ENCODE results near the gene PAX6.

The PAX6 gene

DNA sequence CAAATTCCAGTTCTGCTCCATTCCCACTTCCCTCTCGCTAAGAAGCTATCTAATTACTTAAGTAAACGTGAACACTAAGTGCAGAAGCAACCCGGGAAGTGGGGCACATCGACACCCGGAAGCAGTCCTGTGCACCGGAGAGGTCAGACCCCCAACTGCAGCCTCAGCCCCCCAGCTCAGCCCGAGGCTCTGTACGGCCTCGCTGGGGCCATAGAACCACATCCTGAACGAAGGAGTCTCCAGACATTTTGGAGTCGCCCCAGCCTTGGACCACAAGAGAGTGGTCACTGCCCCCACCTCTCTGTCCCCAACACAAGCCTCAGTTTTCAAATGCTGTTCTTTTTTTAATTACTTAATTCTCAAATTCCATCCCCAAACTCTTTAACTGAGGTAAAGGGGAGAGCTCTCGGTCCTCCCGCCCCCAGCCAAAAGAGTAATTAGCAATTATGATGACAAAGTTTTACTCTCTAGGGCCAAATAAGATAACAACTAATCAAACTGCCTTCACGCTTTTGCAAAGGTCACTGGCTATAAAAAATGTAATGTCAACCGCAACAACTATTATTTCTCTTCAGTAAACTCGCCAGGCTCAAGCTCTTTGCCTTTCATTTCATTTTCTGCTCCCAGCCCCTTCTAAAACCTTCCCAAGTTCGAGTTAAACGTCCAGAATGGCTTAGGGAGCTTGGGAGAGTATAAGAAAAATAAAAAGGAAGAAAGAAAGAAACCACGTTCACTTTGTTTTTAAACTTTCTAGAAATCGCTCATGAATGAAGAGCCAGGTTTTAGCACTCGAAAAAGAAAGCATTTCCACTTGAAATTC is 2.2 kb downstream of the PAX6 start:
- no peak for DNase-seq (ENCODE audit: low read depth)

DNA sequence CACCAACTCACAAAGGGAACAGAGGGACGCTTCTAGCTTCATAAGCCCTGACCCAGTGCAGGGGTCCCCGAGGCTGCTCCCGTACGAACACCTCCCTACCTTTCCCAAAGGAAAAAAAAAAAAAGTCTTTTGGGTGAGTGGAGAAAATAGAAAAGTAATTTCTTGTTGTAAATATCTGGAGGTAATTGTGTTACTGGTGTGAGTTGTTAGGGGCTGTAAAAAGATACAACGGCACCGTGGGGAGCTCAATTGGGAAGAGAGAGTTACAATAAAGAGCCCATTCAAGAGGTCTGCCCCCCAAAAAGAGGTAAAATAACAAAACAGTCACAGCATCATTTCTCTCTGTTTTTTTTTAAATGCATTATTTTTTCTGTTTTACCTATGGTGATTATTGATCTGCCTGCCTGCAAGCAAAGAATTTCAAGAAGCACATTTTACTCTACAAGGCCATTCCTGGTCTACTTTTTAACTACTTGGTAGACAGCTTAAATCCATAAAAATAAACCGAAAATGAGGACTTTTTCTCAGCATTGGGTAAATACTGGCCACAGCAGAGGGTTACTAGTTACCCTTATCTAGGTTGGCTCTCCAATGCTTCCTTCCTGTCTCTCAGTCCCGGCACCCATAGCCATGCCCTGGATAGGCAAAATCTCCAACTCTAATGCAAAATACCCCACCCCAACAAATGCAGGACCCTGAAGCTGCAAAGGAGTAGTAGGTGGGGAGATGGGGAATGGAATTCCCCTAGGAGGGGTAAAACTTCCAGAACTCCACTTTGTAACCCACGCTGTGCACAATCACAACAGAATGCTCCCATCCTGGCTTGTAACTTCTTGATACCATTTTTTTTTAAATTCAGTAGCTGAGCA is 3.1 kb downstream of the PAX6 start:
- no peak for DNase-seq (ENCODE audit: low read depth)

DNA sequence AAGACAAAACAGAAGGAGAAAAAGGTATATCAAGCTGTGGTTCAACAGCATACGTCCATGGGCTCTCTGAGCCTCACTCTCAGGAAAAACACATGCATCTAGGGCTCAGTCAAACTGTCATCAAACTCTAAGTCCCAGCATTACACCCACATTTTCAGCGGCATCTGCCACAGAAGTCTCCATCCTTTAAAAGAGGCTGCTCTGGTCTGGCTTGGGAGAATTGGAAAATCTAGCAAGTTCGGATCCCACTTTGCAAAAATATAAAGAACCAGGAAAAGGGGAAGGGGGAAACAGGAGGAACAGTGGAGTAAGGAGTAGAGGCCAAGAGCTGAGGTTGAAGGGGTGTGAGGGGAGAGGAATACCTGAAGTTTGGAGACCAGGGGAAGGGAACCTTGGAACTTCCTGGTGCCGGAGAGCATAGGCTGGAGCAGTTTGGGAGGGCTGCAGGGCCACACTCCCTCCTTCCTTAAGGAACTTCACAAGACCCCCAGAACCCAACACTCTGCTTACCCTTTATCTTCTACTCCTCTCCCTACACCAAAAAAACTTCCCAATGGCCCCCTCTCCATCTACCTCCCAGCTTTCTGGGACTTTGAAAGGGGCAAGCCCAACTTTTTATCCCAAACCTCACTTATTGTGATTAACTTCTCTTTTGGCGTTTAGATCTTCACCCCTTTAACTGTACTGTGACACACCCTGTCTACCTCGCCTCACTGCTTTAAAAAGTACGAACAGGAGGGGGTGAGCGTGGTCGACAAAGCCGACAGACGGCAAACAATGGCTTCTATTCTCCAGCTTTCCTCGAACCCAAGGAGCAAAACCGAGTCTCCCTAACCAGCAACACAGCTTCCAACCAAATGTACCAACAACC is 4.0 kb downstream of the PAX6 start:
- DNase-seq (ENCODE audit: low read depth): no peak

DNA sequence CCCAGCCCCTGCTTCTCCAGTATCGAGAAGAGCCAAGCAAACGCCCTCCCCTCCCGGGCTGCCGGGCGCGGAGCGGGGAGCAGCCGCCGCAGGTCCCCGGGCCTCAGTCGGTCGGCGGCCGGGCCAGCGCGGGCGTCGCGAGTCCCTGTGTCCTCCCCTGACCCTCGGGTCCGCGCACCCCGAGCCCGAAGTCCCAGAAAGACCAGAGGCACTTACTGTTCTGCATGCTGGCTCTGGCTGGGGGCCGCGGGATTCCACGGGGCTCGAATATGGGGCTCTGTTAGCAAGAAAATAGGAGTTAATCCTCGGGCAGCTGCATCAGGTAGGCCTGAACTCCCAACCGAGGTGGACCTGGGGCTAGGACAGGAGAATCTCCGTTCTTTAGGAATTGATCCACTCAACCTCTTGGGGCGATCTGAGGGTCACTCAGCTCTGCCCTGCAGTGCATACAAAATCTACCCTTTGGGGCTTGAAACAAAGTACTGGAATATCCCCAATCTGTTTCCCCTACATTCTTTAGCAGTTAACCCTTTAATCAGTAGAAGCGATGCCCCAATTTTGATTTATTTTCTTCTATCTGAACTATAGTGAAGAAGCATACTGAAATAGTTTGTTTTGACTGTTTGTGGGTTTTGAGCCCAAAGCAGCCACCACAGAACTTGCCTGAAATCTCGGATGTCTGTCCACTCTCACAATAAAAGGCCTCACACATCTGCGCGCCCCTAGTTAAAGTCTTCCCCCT is 4.8 kb downstream of the PAX6 start:
- DNase-seq (ENCODE audit: low read depth): no peak

DNA sequence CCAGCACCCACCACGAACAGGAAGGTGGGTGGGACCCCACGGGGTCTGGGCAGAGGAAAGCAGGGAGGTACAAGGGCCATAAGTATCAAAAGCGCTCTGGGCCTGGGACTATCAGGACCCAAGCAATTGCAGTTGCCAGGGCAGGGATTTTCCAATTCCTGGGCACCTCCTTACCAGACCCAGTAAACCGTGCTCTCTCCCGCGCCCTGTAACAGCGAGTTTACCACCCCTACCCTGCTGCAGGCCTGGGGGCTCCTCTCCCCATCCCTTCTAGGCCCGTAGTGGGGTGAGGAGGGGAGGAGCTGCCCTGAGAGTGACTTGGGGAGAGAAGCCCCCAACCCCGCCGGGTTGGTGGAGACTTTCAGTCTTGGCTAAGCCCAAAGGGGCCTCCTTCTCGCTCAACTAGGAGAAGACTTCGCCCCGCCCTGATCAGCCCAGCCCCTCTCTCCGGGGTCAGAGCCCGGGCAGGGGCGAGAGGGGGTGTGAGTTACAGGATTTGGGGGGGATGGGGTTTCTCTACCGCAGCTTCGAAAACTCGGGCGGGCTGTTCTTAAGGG is 5.4 kb downstream of the PAX6 start:
- DNase-seq (ENCODE audit: low read depth): no peak

DNA sequence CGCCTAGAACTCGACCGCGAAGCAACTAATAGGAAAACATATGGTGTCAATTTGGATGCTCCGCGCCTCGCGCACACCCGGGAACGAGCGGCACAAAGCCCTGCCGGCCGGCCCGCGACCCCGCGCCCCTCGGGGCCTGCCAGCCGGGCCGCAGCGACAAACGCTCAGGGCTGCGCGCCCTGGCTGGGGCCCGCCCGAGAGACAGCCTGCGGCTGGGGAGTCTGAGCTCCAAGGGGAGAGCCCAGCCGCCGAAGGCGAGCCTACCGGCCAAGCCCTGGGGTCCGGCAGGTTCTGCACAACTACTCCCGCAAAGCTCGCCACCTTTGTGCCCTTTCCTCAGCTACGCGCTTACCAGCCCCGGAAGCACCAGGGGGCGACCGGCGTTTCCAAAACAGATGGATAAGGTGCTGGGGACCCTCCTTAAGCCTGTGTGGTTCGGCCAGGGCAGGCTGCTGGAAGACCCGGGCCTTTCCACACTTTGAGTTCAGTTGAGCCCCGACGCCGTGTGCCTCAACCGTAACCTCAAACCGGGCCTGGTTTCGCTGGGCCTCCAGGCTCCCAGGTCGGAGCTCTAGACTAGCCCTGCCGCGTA is 6.0 kb downstream of the PAX6 start:
- DNase-seq (ENCODE audit: low read depth): no peak

DNA sequence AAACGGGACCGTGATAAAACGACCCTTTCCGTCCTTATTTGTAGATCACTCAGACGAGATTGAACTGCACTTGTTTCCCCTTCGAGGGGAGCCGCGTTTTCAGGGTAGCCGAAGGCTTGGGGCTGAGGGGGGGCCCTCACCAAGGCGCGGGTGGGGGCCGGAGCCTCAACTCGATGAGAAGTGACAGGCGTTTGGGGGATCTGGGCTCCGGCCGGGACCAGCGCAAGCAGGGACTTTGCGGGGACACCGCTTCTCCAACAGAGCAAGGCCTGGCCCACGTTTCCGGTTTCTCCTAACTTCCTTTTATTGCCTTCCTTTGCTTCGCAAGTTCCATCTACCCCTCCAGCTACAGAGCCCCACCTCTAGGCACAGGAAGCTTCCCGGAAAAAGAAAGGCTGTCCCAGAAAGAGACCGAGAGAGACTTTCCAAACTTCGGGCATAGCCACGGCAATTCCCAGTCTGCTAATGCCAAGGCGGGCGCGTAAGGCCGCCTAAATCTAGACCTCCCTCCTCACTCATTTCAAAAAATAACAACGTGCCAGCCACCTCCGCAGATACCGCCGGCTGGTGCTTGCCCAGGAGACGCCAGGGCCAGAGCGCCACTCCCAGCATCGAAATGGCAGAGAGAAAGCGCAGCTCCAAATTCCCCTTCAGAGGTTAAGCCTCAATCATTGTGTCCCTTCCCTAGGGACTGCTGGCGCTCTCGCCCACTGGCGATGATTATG is 6.6 kb downstream of the PAX6 start:
- DNase-seq (ENCODE audit: low read depth): no peak

DNA sequence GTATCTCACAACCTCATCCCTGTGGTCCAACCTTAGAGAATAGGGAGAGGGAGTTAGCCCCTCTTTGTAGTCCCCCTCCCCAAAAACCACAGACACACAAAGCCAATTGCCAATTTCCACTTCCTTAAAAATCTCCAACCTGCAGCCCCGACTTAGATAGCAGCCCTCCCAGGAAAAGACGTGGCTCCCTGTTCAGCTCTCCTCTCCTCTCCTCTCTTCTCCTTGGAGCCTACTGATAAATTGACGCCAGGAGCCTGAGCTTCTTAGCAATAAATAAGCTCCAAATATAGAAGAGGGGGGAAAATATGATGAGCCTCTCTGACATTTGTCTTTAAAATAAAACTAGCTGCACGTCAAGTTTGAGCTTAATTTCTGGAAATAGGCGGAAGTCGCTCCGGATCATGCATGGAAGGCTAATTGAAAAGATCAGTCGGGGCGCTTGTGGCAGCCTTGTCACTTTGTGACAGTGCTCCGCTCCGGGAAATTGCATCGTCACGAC is 7.3 kb downstream of the PAX6 start:
- DNase-seq (ENCODE audit: low read depth): no peak

DNA sequence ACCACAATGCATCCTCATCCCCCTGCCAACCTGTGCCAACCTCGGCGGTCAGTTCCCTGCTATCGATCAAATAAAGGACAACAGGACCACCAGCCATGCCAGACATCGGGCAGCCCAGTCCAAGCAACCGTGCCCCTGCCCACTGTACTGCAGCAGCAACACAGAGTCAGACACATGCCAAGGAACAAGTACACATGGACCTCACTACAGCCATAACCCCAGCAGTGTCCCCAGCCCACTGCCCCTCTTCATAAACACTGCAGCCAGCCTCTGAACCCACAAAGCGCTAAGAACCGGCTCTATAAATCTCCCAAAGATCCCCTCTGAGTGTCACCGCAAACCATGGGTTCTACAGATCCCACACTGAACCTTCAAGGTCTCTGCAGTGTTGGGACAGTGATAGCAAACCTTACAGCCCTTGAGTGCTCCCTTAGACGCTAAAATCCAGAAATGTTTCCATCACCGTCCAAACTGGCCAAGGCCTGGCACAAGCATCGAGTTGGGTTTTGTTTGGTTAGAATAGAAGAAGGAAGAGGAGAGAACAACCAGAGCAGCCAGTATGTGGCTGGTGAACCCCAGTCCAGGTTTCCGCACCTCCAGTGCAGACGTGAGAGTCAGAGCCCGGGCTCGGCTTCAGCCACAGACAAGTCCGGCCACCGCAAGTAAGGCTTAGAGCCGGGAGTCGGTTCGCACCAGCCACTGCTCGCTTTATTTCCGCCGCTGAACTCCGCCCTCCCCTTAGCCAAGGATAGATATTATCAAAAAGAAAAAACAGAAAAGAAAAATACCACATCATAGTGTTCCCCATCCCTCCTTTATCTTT is 7.9 kb downstream of the PAX6 start:
- DNase-seq (ENCODE audit: low read depth): no peak

DNA sequence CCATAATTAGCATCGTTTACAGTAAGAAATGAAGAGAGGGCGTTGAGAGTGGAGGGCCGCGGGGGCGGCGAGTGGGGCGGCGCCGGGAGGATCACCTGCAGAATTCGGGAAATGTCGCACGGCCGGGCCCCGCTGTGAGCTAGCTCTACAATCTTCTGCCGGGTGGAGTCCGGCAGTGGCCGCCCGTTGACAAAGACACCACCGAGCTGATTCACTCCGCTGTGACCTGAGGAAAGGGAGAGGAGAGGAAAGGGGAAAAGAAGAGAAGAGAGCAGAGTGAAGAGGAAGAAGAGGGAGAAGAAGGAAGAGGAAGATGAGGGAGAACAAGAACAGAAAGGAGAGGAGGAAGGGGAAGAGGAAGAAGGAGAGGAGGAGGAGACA is 8.5 kb downstream of the PAX6 start:
- DNase-seq (ENCODE audit: low read depth): no peak

DNA sequence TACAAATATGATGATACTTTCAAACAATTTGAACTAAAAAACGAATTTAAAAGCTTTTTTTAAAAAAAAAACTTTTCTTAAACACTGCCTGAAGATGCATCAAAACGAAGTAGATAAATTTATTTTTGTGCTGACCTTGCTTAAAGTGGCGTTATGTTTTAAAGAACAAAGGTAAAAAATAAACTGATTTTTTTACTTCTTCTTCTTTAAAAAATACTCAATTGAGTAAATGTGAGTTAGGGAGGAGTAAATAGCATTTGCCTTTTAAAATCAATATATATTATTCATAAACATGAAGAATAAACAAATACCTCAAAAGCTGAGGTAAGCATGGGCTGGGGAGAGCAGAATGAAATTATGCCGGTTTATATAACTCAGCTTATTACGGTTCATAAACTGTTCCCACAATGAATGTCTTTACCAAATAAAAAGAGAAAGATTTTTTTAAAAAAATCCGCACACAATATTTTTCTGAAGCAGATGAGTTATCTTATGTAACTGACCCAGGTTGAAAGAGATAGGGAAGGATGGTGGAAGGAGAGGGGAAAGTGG is 9.0 kb downstream of the PAX6 start:
- no peak for DNase-seq (ENCODE audit: low read depth)

DNA sequence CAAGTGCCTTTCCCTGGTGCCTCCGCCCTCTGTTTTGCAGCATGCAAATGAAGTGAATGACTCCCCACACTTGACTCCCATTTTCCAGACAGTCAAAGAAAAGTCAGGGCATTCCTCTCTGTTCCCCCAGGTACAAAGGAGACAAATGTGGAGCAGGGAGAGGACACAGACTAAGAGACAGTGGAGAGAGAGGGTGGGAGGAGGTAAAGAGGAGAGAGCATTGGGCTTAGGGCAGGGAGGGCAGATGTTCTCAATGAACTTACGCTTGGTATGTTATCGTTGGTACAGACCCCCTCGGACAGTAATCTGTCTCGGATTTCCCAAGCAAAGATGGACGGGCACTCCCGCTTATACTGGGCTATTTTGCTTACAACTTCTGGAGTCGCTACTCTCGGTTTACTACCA is 9.8 kb downstream of the PAX6 start:
- DNase-seq (ENCODE audit: low read depth): no peak

DNA sequence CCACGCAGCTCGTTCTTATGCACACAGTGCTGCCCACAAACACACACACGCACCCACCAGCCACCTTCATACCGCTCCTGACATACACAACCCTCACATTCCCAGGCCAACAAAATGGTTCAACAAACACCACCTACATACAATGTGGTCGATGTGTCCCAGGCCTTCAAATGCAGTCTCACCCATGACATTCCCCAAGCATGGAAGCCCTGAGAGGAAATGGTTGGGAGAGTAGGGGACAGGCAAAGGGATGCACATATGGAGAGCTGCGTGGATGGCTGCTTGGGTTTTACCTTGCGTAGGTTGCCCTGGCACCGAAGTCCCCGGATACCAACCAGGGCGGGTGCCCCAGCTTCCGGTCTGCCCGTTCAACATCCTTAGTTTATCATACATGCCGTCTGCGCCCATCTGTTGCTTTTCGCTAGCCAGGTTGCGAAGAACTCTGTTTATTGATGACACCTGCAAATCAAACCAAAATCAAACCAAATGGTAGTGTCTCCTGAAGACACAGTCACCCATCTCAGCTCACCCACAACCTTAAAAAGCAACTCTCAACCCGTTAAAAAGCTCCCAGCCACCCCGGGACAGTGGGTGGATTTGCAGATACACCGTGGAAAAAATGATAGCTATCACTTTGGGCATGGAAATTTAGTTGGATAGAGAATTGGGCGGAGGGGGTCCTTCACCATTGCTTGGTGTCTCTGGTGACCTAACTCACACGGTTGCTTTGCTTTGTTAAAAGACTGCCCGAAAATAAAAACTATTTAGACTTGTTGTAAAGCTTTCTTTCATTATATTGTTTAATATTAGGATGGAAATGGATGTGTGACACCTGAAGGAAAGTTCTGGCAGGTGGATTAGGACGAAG is 10.5 kb downstream of the PAX6 start:
- DNase-seq (ENCODE audit: low read depth): no peak

DNA sequence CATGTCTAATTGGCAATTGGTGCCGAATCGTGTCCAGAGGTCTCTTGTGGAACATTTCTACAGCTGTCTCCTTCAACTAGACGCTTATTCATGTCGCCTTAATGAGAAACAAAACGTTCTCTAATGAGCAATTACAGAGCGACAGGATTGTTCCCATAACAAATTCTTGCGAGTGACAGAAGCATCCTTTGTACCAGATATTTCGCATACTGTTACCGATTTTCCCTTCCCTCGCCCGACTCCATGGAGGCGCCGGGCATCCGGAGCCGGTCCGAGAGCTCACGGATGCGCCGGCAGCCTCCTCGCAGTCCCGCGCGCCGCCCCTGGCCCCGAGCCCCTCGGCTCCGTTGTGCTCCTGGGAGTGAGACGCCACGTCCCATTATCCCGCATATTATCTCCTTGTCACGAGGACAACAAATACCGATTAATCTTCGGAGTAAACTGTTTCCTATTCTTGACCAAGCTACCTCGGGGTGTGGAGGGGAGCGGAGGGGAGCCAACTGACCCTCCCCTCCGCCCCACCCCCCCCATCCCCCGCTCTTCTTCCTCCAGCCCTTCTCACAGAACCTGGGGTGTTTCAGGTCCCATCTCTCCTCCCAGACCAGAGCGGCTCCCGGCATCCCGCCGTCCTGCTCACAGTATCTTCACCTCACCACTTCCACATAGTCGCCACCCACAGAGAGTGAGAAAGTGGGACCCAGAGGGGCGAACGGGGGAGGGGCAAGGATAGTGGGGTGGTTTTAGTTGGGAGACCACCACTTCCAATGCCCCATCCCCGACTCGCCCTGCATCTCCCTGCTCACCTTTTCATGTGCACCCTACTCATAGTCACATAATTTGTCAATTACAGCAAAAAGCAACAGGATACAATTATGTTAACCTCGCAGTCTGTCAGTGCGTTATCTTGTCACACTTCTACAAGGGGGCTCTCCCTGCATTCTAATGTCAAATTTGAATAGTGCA is 11.4 kb downstream of the PAX6 start:
- DNase-seq (ENCODE audit: low read depth): no peak

DNA sequence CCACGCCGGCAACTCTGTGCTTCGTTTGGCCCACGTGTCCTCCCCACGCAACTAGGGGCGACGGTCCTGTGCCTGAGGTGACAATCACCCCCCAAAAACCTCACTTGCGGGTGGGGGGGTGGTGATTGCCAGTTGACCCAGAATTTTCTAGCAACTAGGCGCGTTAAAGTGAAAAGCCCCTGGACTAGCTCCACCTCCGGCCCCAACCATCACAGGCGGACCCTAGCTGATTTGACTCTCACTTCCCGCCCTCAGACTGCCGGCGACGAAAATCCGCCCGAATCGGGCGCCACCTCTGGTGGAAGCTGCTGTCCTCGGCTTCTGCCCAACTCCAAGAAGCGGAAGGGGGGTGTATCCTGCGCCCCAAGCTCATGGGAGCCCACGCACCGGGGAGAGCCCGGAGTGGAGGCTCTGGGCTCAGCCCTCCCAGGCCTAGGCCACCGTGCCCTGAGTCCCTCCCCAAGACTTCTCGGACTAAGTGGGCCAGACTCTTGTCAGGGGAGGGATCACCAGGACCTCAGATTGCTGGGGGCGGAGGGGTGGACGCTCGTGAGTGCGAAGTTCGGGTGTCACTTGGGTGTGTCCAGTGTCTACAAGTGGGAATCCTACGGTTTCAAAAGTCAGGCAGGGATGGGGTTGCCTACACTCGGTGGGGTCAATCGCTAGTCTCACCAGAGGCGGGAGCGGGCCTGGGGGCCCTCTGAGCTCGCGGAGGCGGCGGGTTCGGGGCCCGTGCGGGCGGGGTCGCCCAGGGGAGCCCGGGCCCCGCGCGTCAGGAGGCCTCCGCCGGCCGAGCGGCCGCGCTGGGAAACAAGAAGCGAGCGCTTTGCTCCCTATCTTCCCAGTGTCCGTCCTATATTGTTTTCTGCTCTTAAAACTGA is 12.3 kb downstream of the PAX6 start:
- no peak for DNase-seq (ENCODE audit: low read depth)

All from activated gamma-delta T cell treated with anti-CD3 and anti-CD28 coated beads, Interleukin-2, amount 50 U/mL, for 16 hours (primary cell).